Measurements from ENCODE around the gene ECHDC3. TPM values are rescaled to one million over a fixed set of nuclear protein-coding genes. Genes with fewer than 3 reads are reported as not detected.

ECHDC3 gene
- total and polyA plus RNA-seq, 10 of the 15 experiments (the other 5 are each of a cell fraction or from before 2014, with no cell fraction given) = 0.16 to 10.0 (median 6.0) TPM

DNA sequence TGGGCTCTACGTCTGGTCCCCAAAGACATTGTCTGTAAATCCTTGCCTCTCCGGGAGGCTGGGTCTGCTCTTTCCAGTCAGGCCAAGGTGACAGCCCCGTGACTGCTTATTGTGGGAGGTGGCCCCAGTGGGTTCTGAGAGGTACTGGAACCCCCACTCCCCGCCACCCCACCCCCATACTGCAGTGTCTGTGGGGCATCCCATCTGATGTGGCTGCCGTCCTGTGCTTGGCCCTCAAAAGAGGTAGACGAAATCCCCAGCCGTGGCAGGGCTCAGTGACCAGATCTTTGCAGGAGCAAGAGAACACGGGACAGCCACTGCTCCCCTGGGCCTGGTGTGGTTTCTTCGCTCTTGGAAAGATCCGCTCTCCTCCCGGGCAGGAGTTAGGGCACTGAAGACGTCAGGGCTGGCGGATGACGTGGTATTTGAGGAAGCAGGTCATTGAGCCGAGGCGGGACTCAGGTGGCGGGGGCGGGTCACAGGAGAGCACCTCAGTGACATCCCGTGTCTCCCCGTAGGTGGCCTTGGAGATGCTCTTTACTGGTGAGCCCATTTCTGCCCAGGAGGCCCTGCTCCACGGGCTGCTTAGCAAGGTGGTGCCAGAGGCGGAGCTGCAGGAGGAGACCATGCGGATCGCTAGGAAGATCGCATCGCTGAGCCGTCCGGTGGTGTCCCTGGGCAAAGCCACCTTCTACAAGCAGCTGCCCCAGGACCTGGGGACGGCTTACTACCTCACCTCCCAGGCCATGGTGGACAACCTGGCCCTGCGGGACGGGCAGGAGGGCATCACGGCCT is 20.7 kb downstream of the ECHDC3 start:
- H3K4me1 ChIP-seq (ENCODE audit: control insufficient read depth, insufficient read depth, low read length) = no peaks in the 10 kb centered on the region; the same call in 1 of the 2 replicates
- H3K9me3 ChIP-seq (replicated peaks; ENCODE audit: control insufficient read depth, insufficient read depth, low read length) = no peaks in the 10 kb centered on the region
- no peaks in the 10 kb centered on the region for H4K20me1 ChIP-seq (ENCODE audit: control insufficient read depth, insufficient read depth)
- no peak overlapping the region for H2AFZ ChIP-seq (ENCODE audit: control insufficient read depth, low read depth, low read length)
- intact Hi-C loops (cut with micrococcal nuclease; ENCODE audit: unreplicated experiment) = no loop called here
- BruUV-seq (replicated peaks) = no TSS peak
- ChIA-PET CTCF (no interaction called here), SMC1A (ENCODE audit: uncharacterized antibody, unreplicated experiment) (no interaction called here), RAD21 (ENCODE audit: unreplicated experiment) (no interaction called here), POLR2A (no interaction called here)
- H3K4me3 ChIP-seq = no peak overlapping the region
- WGBS (ENCODE audit: insufficient coverage, insufficient replicate concordance, low lambda C conversion rate, missing lambda C conversion rate) = 77% methylated on average over 32 of the region's 32 CpGs
- no peaks in the 10 kb centered on the region for H3K27me3 ChIP-seq (replicated peaks in 1 of 2; ENCODE audit: control insufficient read depth in 2 of 2, insufficient read depth in 2 of 2, low read length in 1 of 2)
- in situ Hi-C loops (cut with MboI) = no loop called here
- H3K36me3 ChIP-seq (ENCODE audit: control insufficient read depth in 2 of 2, insufficient read depth in 2 of 2, low read length in 1 of 2) = no peaks in the 10 kb centered on the region
- ATAC-seq (no peak), DNase-seq (ENCODE audit: low read depth, low spot score) (no peak), FAIRE-seq (no peak)
- no peak overlapping the region for H3K27ac ChIP-seq (ENCODE audit: control insufficient read depth, insufficient read depth)
- H3K9ac ChIP-seq (ENCODE audit: control insufficient read depth, insufficient read depth, low read length) = no peak overlapping the region
- H3K4me2 ChIP-seq (ENCODE audit: control insufficient read depth, insufficient read depth) = no peak overlapping the region
- H3K79me2 ChIP-seq (ENCODE audit: control insufficient read depth, insufficient read depth, low read length) = no peaks in the 10 kb centered on the region
- TF ChIP-seq DPF2 (IDR thresholded peaks at IDR 0.05) (no peak), ATF7 (IDR thresholded peaks at IDR 0.05; ENCODE audit: low read depth) (no peak), TCF12 (IDR thresholded peaks at IDR 0.05; ENCODE audit: low read depth, low read length) (no peak), MEF2A (IDR thresholded peaks at IDR 0.05; ENCODE audit: insufficient read depth, low read depth, low read length) (no peak), BACH1 (IDR thresholded peaks at IDR 0.05; ENCODE audit: borderline replicate concordance) (no peak), SMAD1 (IDR thresholded peaks at IDR 0.05; ENCODE audit: low read depth, partially characterized antibody) (no peak), IKZF1 (conservative IDR thresholded peaks at IDR 0.05) (no peak), FOS (IDR thresholded peaks at IDR 0.05; ENCODE audit: borderline replicate concordance, extremely low read depth, insufficient read length) (no peak)
- TF ChIP-seq, protein P1, sequence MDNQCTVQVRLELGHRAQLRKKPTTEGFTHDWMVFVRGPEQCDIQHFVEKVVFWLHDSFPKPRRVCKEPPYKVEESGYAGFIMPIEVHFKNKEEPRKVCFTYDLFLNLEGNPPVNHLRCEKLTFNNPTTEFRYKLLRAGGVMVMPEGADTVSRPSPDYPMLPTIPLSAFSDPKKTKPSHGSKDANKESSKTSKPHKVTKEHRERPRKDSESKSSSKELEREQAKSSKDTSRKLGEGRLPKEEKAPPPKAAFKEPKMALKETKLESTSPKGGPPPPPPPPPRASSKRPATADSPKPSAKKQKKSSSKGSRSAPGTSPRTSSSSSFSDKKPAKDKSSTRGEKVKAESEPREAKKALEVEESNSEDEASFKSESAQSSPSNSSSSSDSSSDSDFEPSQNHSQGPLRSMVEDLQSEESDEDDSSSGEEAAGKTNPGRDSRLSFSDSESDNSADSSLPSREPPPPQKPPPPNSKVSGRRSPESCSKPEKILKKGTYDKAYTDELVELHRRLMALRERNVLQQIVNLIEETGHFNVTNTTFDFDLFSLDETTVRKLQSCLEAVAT (IDR thresholded peaks at IDR 0.05) = no peak
- TF ChIP-seq, protein P2, sequence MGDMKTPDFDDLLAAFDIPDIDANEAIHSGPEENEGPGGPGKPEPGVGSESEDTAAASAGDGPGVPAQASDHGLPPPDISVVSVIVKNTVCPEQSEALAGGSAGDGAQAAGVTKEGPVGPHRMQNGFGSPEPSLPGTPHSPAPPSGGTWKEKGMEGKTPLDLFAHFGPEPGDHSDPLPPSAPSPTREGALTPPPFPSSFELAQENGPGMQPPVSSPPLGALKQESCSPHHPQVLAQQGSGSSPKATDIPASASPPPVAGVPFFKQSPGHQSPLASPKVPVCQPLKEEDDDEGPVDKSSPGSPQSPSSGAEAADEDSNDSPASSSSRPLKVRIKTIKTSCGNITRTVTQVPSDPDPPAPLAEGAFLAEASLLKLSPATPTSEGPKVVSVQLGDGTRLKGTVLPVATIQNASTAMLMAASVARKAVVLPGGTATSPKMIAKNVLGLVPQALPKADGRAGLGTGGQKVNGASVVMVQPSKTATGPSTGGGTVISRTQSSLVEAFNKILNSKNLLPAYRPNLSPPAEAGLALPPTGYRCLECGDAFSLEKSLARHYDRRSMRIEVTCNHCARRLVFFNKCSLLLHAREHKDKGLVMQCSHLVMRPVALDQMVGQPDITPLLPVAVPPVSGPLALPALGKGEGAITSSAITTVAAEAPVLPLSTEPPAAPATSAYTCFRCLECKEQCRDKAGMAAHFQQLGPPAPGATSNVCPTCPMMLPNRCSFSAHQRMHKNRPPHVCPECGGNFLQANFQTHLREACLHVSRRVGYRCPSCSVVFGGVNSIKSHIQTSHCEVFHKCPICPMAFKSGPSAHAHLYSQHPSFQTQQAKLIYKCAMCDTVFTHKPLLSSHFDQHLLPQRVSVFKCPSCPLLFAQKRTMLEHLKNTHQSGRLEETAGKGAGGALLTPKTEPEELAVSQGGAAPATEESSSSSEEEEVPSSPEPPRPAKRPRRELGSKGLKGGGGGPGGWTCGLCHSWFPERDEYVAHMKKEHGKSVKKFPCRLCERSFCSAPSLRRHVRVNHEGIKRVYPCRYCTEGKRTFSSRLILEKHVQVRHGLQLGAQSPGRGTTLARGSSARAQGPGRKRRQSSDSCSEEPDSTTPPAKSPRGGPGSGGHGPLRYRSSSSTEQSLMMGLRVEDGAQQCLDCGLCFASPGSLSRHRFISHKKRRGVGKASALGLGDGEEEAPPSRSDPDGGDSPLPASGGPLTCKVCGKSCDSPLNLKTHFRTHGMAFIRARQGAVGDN (IDR thresholded peaks at IDR 0.05) = no peak
- TF ChIP-seq, protein P3, sequence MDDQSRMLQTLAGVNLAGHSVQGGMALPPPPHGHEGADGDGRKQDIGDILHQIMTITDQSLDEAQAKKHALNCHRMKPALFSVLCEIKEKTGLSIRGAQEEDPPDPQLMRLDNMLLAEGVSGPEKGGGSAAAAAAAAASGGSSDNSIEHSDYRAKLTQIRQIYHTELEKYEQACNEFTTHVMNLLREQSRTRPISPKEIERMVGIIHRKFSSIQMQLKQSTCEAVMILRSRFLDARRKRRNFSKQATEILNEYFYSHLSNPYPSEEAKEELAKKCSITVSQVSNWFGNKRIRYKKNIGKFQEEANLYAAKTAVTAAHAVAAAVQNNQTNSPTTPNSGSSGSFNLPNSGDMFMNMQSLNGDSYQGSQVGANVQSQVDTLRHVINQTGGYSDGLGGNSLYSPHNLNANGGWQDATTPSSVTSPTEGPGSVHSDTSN (IDR thresholded peaks at IDR 0.05; ENCODE audit: insufficient replicate concordance, low read depth, low read length) = no peak
